H1 (cell line): ENCODE results near the gene PDE1A. TPM values are rescaled to one million over a fixed set of nuclear protein-coding genes. Genes with fewer than 3 reads are reported as not detected.

Source experiments
- CTCF ChIA-PET: fragments of 300-600 bp; sonication (Branson Sonifier 250); formaldehyde crosslinking; loops from one replicate; lab custom pipeline; 2021; ENCODE audit not compliant: partially characterized antibody; lab: Charles Lee
- POLR2A ChIA-PET: fragments of 300-600 bp; sonication (Branson Sonifier 250); formaldehyde crosslinking; loops from one replicate; lab custom pipeline; 2021; ENCODE audit warnings: inconsistent platforms; ENCODE audit not compliant: partially characterized antibody; lab: Charles Lee
- DNase-seq, 2 experiments: peaks; one replicate each; pipeline versions ENCODE4 v3.0.0 to v3.0.0-alpha.2; 2010 to 2022; ENCODE audit warnings: low spot score in 2 of 2, low read depth in 1 of 2, mixed read lengths in 1 of 2
- FAIRE-seq: peaks from 2 replicates; lab custom pipeline; 2011; peaks lifted over from hg19 to GRCh38; lab: Jason Lieb, UNC
- H2AFZ ChIP-seq: 2 replicates; pipeline ENCODE4 v1.8.1; 2012; ENCODE audit warnings: low read length, inconsistent platforms
- H2AK5ac ChIP-seq: 2 replicates; pipeline ENCODE4 v1.6.1; 2013; ENCODE audit warnings: low read depth, low read length
- H2BK120ac ChIP-seq: replicated peaks from 2 replicates; pipeline ENCODE3; 2013; ENCODE audit warnings: low read depth, low read length, inconsistent platforms
- H2BK12ac ChIP-seq: 2 replicates; pipeline ENCODE4 v1.6.1; 2013; ENCODE audit warnings: low read depth, low read length
- H2BK15ac ChIP-seq: 2 replicates; pipeline ENCODE4 v1.6.1; 2013; ENCODE audit warnings: low read length
- H2BK20ac ChIP-seq: 2 replicates; pipeline ENCODE4 v1.6.1; 2013; ENCODE audit warnings: low read length
- H2BK5ac ChIP-seq: 2 replicates; pipeline ENCODE4 v1.6.1; 2013; ENCODE audit warnings: low read depth, low read length
- H3K14ac ChIP-seq: 2 replicates; pipeline ENCODE4 v1.6.1; 2013; ENCODE audit warnings: inconsistent platforms; ENCODE audit not compliant: insufficient read length
- H3K18ac ChIP-seq: 2 replicates; pipeline ENCODE4 v1.6.1; 2013; ENCODE audit warnings: low read length; ENCODE audit errors: extremely low read depth
- H3K23ac ChIP-seq: 2 replicates; pipeline ENCODE4 v1.6.1; 2013; ENCODE audit warnings: inconsistent platforms; ENCODE audit not compliant: insufficient read length
- H3K23me2 ChIP-seq: 2 replicates; pipeline ENCODE4 v1.6.1; 2013; ENCODE audit warnings: low read depth, low read length
- H3K27ac ChIP-seq: 2 replicates; pipeline ENCODE4 v1.6.1; 2011; ENCODE audit warnings: low read depth, low read length, inconsistent platforms
- H3K27me3 ChIP-seq, 4 experiments: replicated peaks in 1 of 4; 1 replicate in 1 of 4; 2 replicates in 3 of 4; pipeline versions ENCODE4 v1.6.1 to v1.8.1; 2011 to 2013; ENCODE audit warnings: low read length in 3 of 4, mild to moderate bottlenecking in 3 of 4, inconsistent platforms in 2 of 4, mixed read lengths in 2 of 4, moderate library complexity in 1 of 4; ENCODE audit not compliant: control insufficient read depth in 3 of 4, insufficient read depth in 3 of 4; ENCODE audit errors: extremely low read depth in 1 of 4
- H3K36me3 ChIP-seq, 4 experiments: 2 replicates each; pipeline versions ENCODE4 v1.6.1 to v1.8.1; 2011 to 2013; ENCODE audit warnings: mild to moderate bottlenecking in 4 of 4, low read length in 3 of 4, moderate library complexity in 2 of 4, control low read depth in 1 of 4, inconsistent platforms in 1 of 4; ENCODE audit not compliant: insufficient read depth in 4 of 4, control insufficient read depth in 2 of 4
- H3K4ac ChIP-seq: replicated peaks from 2 replicates; pipeline ENCODE3; 2013; ENCODE audit warnings: low read length, low read depth, mixed read lengths, inconsistent platforms; ENCODE audit not compliant: insufficient read length
- H3K4me1 ChIP-seq, 4 experiments: replicated peaks in 1 of 4; 1 replicate in 1 of 4; 2 replicates in 3 of 4; pipeline versions ENCODE4 v1.6.1 to v1.8.1; 2011 to 2013; ENCODE audit warnings: low read length in 3 of 4, inconsistent platforms in 2 of 4, mixed read lengths in 1 of 4; ENCODE audit not compliant: insufficient read depth in 4 of 4, control insufficient read depth in 3 of 4
- H3K4me2 ChIP-seq, 2 experiments: 2 replicates each; pipeline versions ENCODE4 v1.6.1 to v1.8.1; 2011 to 2013; ENCODE audit warnings: low read depth in 2 of 2, low read length in 2 of 2, control low read depth in 1 of 2, inconsistent platforms in 1 of 2, mild to moderate bottlenecking in 1 of 2; ENCODE audit not compliant: insufficient read depth in 1 of 2
- H3K4me3 ChIP-seq, 4 experiments: fragments of 200-600, 300-600 bp in 1 of 4; sonication (generic), shearing (Covaris generic), sonication (Bioruptor Twin) in 1 of 4; 2 replicates each; pipeline versions ENCODE4 v1.5.1 to v1.8.1; 2011 to 2016; ENCODE audit warnings: low read length in 4 of 4, low read depth in 3 of 4, control low read depth in 2 of 4, inconsistent platforms in 2 of 4, mild to moderate bottlenecking in 2 of 4, mixed read lengths in 1 of 4, moderate library complexity in 1 of 4; ENCODE audit not compliant: insufficient read depth in 2 of 4; ENCODE audit errors: extremely low read depth in 1 of 4
- H3K56ac ChIP-seq: replicated peaks from 2 replicates; pipeline ENCODE3; 2013; ENCODE audit warnings: low read depth, mild to moderate bottlenecking, mixed read lengths, low read length, inconsistent platforms; ENCODE audit not compliant: insufficient read length
- H3K79me1 ChIP-seq: 2 replicates; pipeline ENCODE4 v1.6.1; 2013; ENCODE audit warnings: low read depth, low read length, control low read depth
- H3K79me2 ChIP-seq, 2 experiments: 2 replicates each; pipeline versions ENCODE4 v1.6.1 to v1.8.1; 2012 to 2013; ENCODE audit warnings: low read length in 2 of 2, mild to moderate bottlenecking in 2 of 2, inconsistent platforms in 1 of 2; ENCODE audit not compliant: insufficient read depth in 2 of 2, control insufficient read depth in 1 of 2
- H3K9ac ChIP-seq, 4 experiments: replicated peaks in 1 of 4; 1 replicate in 1 of 4; 2 replicates in 3 of 4; pipeline versions ENCODE4 v1.6.1 to v1.8.1; 2011 to 2013; ENCODE audit warnings: low read depth in 3 of 4, low read length in 3 of 4, control low read depth in 2 of 4, mild to moderate bottlenecking in 2 of 4, moderate library complexity in 2 of 4, inconsistent platforms in 1 of 4; ENCODE audit errors: extremely low read depth in 1 of 4
- H3K9me3 ChIP-seq, 2 experiments: 2 replicates each; pipeline versions ENCODE4 v1.6.1 to v1.8.1; 2012 to 2013; ENCODE audit warnings: mild to moderate bottlenecking in 2 of 2, moderate library complexity in 2 of 2, control low read depth in 1 of 2, inconsistent platforms in 1 of 2, low read depth in 1 of 2, low read length in 1 of 2, mixed read lengths in 1 of 2; ENCODE audit not compliant: insufficient read depth in 2 of 2
- H4K20me1 ChIP-seq, 2 experiments: replicated peaks in 1 of 2; 2 replicates each; pipeline versions ENCODE3 to v1.8.1; 2011 to 2013; ENCODE audit warnings: inconsistent platforms in 2 of 2, low read length in 2 of 2, mild to moderate bottlenecking in 1 of 2; ENCODE audit not compliant: insufficient read depth in 2 of 2, control insufficient read depth in 1 of 2
- H4K5ac ChIP-seq: 2 replicates; pipeline ENCODE4 v1.6.1; 2013; ENCODE audit warnings: low read length, low read depth, mixed read lengths, inconsistent platforms; ENCODE audit not compliant: insufficient read length
- H4K8ac ChIP-seq: 2 replicates; pipeline ENCODE4 v1.8.0; 2013; ENCODE audit warnings: mild to moderate bottlenecking, moderate library complexity, low read length, inconsistent platforms; ENCODE audit not compliant: insufficient read depth; ENCODE audit errors: extremely low read depth
- H4K91ac ChIP-seq: replicated peaks from 2 replicates; pipeline ENCODE3; 2013; ENCODE audit warnings: low read length, mixed read lengths, inconsistent platforms; ENCODE audit not compliant: insufficient read length
- BCL11A ChIP-seq, 2 experiments: IDR thresholded peaks; one replicate each; pipeline ENCODE4 v1.6.1; 2011; ENCODE audit warnings: low read depth in 2 of 2, low read length in 2 of 2, mild to moderate bottlenecking in 2 of 2
- CREB1 ChIP-seq: IDR thresholded peaks from 2 replicates; pipeline ENCODE4 v1.6.1; 2012; ENCODE audit warnings: inconsistent platforms
- EZH2 ChIP-seq: fragments of 200-600 bp; sonication (generic); IDR thresholded peaks from 2 replicates; pipeline ENCODE4 v1.7.1; 2012; ENCODE audit warnings: low read depth, mild to moderate bottlenecking, moderate library complexity, low read length, inconsistent platforms; ENCODE audit not compliant: severe bottlenecking
- JUN ChIP-seq: IDR thresholded peaks from 2 replicates; pipeline ENCODE4 v1.6.1; 2011; ENCODE audit warnings: low read depth, mild to moderate bottlenecking, improper control_type of control experiment, low read length
- KDM5A ChIP-seq: fragments of 200-600 bp; IDR thresholded peaks from 2 replicates; pipeline ENCODE4 v1.7.1; 2012; ENCODE audit warnings: mild to moderate bottlenecking, low read length, inconsistent platforms, mixed read lengths
- RBBP5 ChIP-seq: IDR thresholded peaks from 2 replicates; pipeline ENCODE4 v1.7.1; 2012; ENCODE audit warnings: low read depth, mild to moderate bottlenecking, inconsistent platforms, low read length, moderate library complexity, borderline replicate concordance
- SIRT6 ChIP-seq: IDR thresholded peaks from one replicate; pipeline ENCODE4 v1.7.1; 2012; ENCODE audit warnings: low read length, inconsistent platforms
- SRF ChIP-seq: IDR thresholded peaks from 2 replicates; pipeline ENCODE4 v1.6.1; 2011; ENCODE audit warnings: mild to moderate bottlenecking, low read depth, low read length, moderate library complexity
- ZNF274 ChIP-seq: IDR thresholded peaks from 2 replicates; pipeline ENCODE4 v1.7.0; 2012; ENCODE audit warnings: low read length, borderline replicate concordance; ENCODE audit errors: extremely low read depth
- WGBS, 2 experiments: shearing (Covaris generic) in 1 of 2; methylation state at CpG; one replicate each; pipeline versions ENCODE4 v1.1.6 to v1.1.7; 2013 to 2015; ENCODE audit warnings: low lambda C conversion rate in 2 of 2, mixed read lengths in 2 of 2, inconsistent platforms in 1 of 2, low coverage in 1 of 2, missing lambda C conversion rate in 1 of 2; ENCODE audit not compliant: insufficient replicate concordance in 2 of 2, insufficient coverage in 1 of 2, insufficient read length in 1 of 2; ENCODE audit errors: extremely low coverage in 1 of 2, missing lambda C conversion rate in 1 of 2; 5-methylcytosine and 5-hydroxymethylcytosine counted together
- polyA plus RNA-seq, 7 experiments: library from polyadenylated mRNA; depleted of rRNA in 3 of 7; stranded (reverse) in 5 of 7; unstranded in 2 of 7; fragments of >200 nt in 5 of 7; fragments of 200-250 nt in 2 of 7; gene quantifications; 1 replicate in 5 of 7; 2 replicates in 1 of 7; 4 replicates in 1 of 7; pipeline versions ENCODE4 v1.2.1 to v1.2.3, GENCODE V29; 2011 to 2013; ENCODE audit warnings: missing spikeins in 2 of 7, mixed read lengths in 2 of 7
- total RNA-seq: library from RNA; stranded (reverse); fragmentation: NEBNext Ultra II Directional; extraction: Animal tissue kit (Norgen Biotek cat#: 25700); gene quantifications from 2 replicates; pipeline ENCODE4 v1.2.1, GENCODE V29; 2021

The PDE1A gene
- total and polyA plus RNA-seq, 2 of the 8 experiments (the other 6 are each of a cell fraction or from before 2014, with no cell fraction given), result 0.34 TPM; not detected in 1

GRCh38 chr2:182170341-182170740 is 256.5 kb downstream of the PDE1A start:
- TF ChIP-seq CREB1 (no peak), SIRT6 (no peak), JUN (no peak), BCL11A (IDR thresholded peaks at IDR 0.05; ENCODE audit: low read depth in 2 of 2, low read length in 2 of 2) (no peak), EZH2 (no peak), KDM5A (no peak), SRF (no peak), ZNF274 (no peak), RBBP5 (no peak)
- Histone ChIP-seq H3K23me2 (no peaks in the 10 kb centered on the region), H2BK20ac (no peak overlapping the region), H3K14ac (no peak overlapping the region), H2BK120ac (no peak overlapping the region), H4K5ac (no peak overlapping the region), H2BK15ac (no peak overlapping the region), H3K9me3 (no peaks in the 10 kb centered on the region), H4K91ac (no peak overlapping the region), H3K79me1 (no peaks in the 10 kb centered on the region), H3K27ac (no peak overlapping the region), H3K4me3 (no peak overlapping the region), H4K8ac (no peak overlapping the region), H2BK12ac (no peak overlapping the region), H3K36me3 (no peaks in the 10 kb centered on the region), H3K9ac (no peak overlapping the region), H3K4ac (no peak overlapping the region), H3K27me3 (no peaks in the 10 kb centered on the region), H3K18ac (no peak overlapping the region), H2BK5ac (no peak overlapping the region), H2AFZ (no peak overlapping the region), H2AK5ac (no peak overlapping the region), H3K79me2 (no peaks in the 10 kb centered on the region), H3K23ac (no peak overlapping the region), H3K4me2 (no peak overlapping the region), H3K56ac (no peak overlapping the region), H4K20me1 (no peaks in the 10 kb centered on the region), H3K4me1 (no peaks in the 10 kb centered on the region)
- WGBS, 2 experiments, result 96% methylated on average over 3 of the region's 3 CpGs; no CpG with 5 or more reads in 1 of the 2 experiments
- DNase-seq (no peak), FAIRE-seq (no peak)
- CTCF ChIA-PET, result interaction anchor here (1.2 kb wide), 2 partner anchors 15 to 479 kb away, joined by 3 to 4 read pairs; no protein-coding TSS in a partner anchor
- POLR2A ChIA-PET, result no interaction called here
